ENCODE measurements around the gene GRM1. TPM values are rescaled to one million over a fixed set of nuclear protein-coding genes. Genes with fewer than 3 reads are reported as not detected.

Gene GRM1
- total and polyA plus RNA-seq, 2 of the 4 experiments (the other 2 are of a cell fraction) = not detected

DNA sequence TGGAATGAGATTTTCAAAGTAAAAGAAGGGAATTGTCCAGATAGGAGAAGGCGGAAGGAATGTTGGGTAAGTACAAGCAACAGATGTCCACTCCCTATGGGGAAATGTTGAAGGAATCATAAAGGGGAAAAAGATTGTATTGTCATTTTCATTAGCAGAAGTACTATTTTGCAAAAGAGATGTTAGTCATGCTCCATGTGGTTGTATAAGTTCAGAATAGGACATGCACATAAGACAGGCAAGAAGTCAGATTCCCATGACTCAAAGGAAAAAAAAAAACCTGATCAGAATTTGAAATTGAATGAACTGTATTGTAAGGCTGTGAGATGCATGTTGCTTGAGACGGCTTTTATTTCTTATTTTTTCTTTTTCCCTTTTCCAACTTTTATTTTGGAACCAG lies 36.8 kb downstream of the GRM1 start:
- ChIA-PET POLR2A (ENCODE audit: unreplicated experiment) (no interaction called here), CTCF (no interaction called here)
- in situ Hi-C loops (cut with MboI; ENCODE audit: low sequenced_read_pairs) = no loop called here
- intact Hi-C loops (cut with micrococcal nuclease) = no loop called here
- dilution Hi-C loops (cut with HindIII; ENCODE audit: low sequenced_read_pairs, unreplicated experiment) = no loop called here
- Histone ChIP-seq H2BK5ac (ENCODE audit: low read depth, low read length, poor library complexity, severe bottlenecking) (no peak overlapping the region), H2AK9ac (replicated peaks; ENCODE audit: low read depth, low read length, poor library complexity) (no peak overlapping the region), H3K14ac (replicated peaks; ENCODE audit: low read depth, low read length) (no peak overlapping the region), H3K27ac (ENCODE audit: insufficient read depth, low read length) (no peak overlapping the region), H3K36me3 (ENCODE audit: control insufficient read depth, insufficient read depth, low read length) (no peaks in the 10 kb centered on the region), H3K4me2 (ENCODE audit: low read depth, low read length) (no peak overlapping the region), H4K5ac (ENCODE audit: low read depth, low read length) (no peak overlapping the region), H4K8ac (ENCODE audit: low read depth in 2 of 2, low read length in 2 of 2) (no peak overlapping the region), H2BK120ac (ENCODE audit: low read depth, low read length) (no peak overlapping the region), H3K4ac (ENCODE audit: low read depth, low read length) (no peak overlapping the region), H3K9ac (ENCODE audit: low read depth, low read length) (no peak overlapping the region), H3K18ac (ENCODE audit: low read depth, low read length) (no peak overlapping the region), H2BK20ac (ENCODE audit: low read depth, low read length) (no peak overlapping the region), H3K79me1 (ENCODE audit: low read depth in 1 of 2, low read length in 2 of 2) (no peaks in the 10 kb centered on the region), H3K23ac (ENCODE audit: low read depth, low read length) (no peak overlapping the region), H3K9me1 (ENCODE audit: insufficient read depth, low read length) (no peaks in the 10 kb centered on the region), H3K27me3 (ENCODE audit: control insufficient read depth, insufficient read depth, low read length) (no peaks in the 10 kb centered on the region), H2AFZ (replicated peaks; ENCODE audit: low read length, poor library complexity) (no peak overlapping the region), H3K9me3 (ENCODE audit: control insufficient read depth, insufficient read depth, low read length) (no peaks in the 10 kb centered on the region), H3K56ac (ENCODE audit: extremely low read depth, insufficient read depth, low read length) (no peak overlapping the region), H2AK5ac (ENCODE audit: low read depth, low read length) (no peak overlapping the region), H3K4me1 (ENCODE audit: control insufficient read depth, insufficient read depth, low read length) (no peaks in the 10 kb centered on the region), H3K4me3 (ENCODE audit: insufficient read depth, low read depth, low read length) (no peak overlapping the region), H2BK15ac (ENCODE audit: low read depth, low read length) (no peak overlapping the region), H4K20me1 (ENCODE audit: insufficient read depth, low read length) (no peaks in the 10 kb centered on the region), H4K91ac (ENCODE audit: insufficient read depth, low read depth, low read length) (no peak overlapping the region)
- TF ChIP-seq, protein P1, sequence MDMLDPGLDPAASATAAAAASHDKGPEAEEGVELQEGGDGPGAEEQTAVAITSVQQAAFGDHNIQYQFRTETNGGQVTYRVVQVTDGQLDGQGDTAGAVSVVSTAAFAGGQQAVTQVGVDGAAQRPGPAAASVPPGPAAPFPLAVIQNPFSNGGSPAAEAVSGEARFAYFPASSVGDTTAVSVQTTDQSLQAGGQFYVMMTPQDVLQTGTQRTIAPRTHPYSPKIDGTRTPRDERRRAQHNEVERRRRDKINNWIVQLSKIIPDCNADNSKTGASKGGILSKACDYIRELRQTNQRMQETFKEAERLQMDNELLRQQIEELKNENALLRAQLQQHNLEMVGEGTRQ (IDR thresholded peaks at IDR 0.05; ENCODE audit: low read depth, low read length) = no peak
- no peak for TF ChIP-seq MAFK (IDR thresholded peaks at IDR 0.05; ENCODE audit: low read depth, low read length)
- TF ChIP-seq RFX5 (IDR thresholded peaks at IDR 0.05; ENCODE audit: low read depth, low read length) = no peak
- TF ChIP-seq NFE2L2 (IDR thresholded peaks at IDR 0.05; ENCODE audit: low read depth, low read length) = no peak
- no peak for TF ChIP-seq CEBPB (IDR thresholded peaks at IDR 0.05; ENCODE audit: low read depth, low read length)
- no peak for TF ChIP-seq MAZ (IDR thresholded peaks at IDR 0.05; ENCODE audit: borderline replicate concordance, low read depth, low read length)
- TF ChIP-seq BHLHE40 (IDR thresholded peaks at IDR 0.05; ENCODE audit: low read depth, low read length) = no peak
- TF ChIP-seq RAD21 (IDR thresholded peaks at IDR 0.05; ENCODE audit: low read length) = no peak
- TF ChIP-seq RCOR1 (IDR thresholded peaks at IDR 0.05; ENCODE audit: insufficient replicate concordance, low read length) = no peak
- TF ChIP-seq FOS (IDR thresholded peaks at IDR 0.05; ENCODE audit: low read depth, low read length) = no peak
- no peak for TF ChIP-seq CHD1 (IDR thresholded peaks at IDR 0.05; ENCODE audit: low read depth, low read length)
- TF ChIP-seq, protein P2, sequence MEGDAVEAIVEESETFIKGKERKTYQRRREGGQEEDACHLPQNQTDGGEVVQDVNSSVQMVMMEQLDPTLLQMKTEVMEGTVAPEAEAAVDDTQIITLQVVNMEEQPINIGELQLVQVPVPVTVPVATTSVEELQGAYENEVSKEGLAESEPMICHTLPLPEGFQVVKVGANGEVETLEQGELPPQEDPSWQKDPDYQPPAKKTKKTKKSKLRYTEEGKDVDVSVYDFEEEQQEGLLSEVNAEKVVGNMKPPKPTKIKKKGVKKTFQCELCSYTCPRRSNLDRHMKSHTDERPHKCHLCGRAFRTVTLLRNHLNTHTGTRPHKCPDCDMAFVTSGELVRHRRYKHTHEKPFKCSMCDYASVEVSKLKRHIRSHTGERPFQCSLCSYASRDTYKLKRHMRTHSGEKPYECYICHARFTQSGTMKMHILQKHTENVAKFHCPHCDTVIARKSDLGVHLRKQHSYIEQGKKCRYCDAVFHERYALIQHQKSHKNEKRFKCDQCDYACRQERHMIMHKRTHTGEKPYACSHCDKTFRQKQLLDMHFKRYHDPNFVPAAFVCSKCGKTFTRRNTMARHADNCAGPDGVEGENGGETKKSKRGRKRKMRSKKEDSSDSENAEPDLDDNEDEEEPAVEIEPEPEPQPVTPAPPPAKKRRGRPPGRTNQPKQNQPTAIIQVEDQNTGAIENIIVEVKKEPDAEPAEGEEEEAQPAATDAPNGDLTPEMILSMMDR (conservative IDR thresholded peaks at IDR 0.05; ENCODE audit: low read depth, low read length) = no peak
- no peak for TF ChIP-seq POLR2A (IDR thresholded peaks at IDR 0.05; ENCODE audit: low read depth, low read length)
- TF ChIP-seq, protein P3, sequence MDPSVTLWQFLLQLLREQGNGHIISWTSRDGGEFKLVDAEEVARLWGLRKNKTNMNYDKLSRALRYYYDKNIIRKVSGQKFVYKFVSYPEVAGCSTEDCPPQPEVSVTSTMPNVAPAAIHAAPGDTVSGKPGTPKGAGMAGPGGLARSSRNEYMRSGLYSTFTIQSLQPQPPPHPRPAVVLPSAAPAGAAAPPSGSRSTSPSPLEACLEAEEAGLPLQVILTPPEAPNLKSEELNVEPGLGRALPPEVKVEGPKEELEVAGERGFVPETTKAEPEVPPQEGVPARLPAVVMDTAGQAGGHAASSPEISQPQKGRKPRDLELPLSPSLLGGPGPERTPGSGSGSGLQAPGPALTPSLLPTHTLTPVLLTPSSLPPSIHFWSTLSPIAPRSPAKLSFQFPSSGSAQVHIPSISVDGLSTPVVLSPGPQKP (IDR thresholded peaks at IDR 0.05; ENCODE audit: borderline replicate concordance, low read depth, low read length) = no peak
- no peak for TF ChIP-seq MXI1 (IDR thresholded peaks at IDR 0.05; ENCODE audit: borderline replicate concordance, low read depth, low read length)
- TF ChIP-seq SMC3 (IDR thresholded peaks at IDR 0.05; ENCODE audit: low read depth, low read length) = no peak
- no TSS peak for BruUV-seq (replicated peaks)
- ATAC-seq (ENCODE audit: low read depth) = no peak
- DNase-seq = no peak
- WGBS, 2 experiments (ENCODE audit: extremely low coverage in 2 of 2, insufficient read length in 1 of 2) = 100% methylated on average over 1 of the region's 2 CpGs; no CpG with 5 or more reads in 1 of the 2 experiments

All from IMR-90 (cell line).